ENCODE data around the gene SHROOM3.

GRCh38 chr4:76581077-76581962 is 146.3 kb downstream of the SHROOM3 start:
- TF ChIP-seq ISL1 (CRISPR knock-in tag; IDR thresholded peaks at IDR 0.05) (peak; percentile 91), ZFP3 (CRISPR knock-in tag; IDR thresholded peaks at IDR 0.05) (no peak), ARNTL (CRISPR knock-in tag; IDR thresholded peaks at IDR 0.05; ENCODE audit: borderline replicate concordance, low read depth) (no peak), CREB5 (CRISPR knock-in tag; IDR thresholded peaks at IDR 0.05; ENCODE audit: low read depth) (no peak; the same call in 1 of the 2 replicates)
